DND-41 (cell line): ENCODE results near the gene EPS8L1.

ENCODE experiments used
- ATAC-seq: fragments of 200-7000 bp; cut with Tn5 transposase; 3 replicates; pipeline ENCODE4 v1.9.1; 2021; ENCODE audit warnings: low read depth; ENCODE audit not compliant: insufficient read depth
- DNase-seq: peaks from one replicate; pipeline ENCODE4 v3.0.0-alpha.2; 2020
- H2AFZ ChIP-seq: 2 replicates; pipeline ENCODE4 v1.6.0; 2012; ENCODE audit warnings: low read depth, low read length
- H3K27ac ChIP-seq: 2 replicates; pipeline ENCODE4 v1.5.1; 2012; ENCODE audit warnings: low read length, inconsistent platforms
- H3K27me3 ChIP-seq: fragments of 200-600 bp; sonication (generic); 2 replicates; pipeline ENCODE4 v1.6.0; 2012; ENCODE audit warnings: low read length, mild to moderate bottlenecking, inconsistent platforms; ENCODE audit not compliant: insufficient read depth, poor library complexity
- H3K36me3 ChIP-seq: 2 replicates; pipeline ENCODE4 v1.5.1; 2012; ENCODE audit warnings: low read length, inconsistent platforms; ENCODE audit not compliant: insufficient read depth
- H3K4me1 ChIP-seq: 2 replicates; pipeline ENCODE4 v1.5.1; 2012; ENCODE audit warnings: mild to moderate bottlenecking, low read length; ENCODE audit not compliant: insufficient read depth
- H3K4me2 ChIP-seq: 2 replicates; pipeline ENCODE4 v1.6.0; 2012; ENCODE audit warnings: mild to moderate bottlenecking, moderate library complexity, low read length, inconsistent platforms; ENCODE audit not compliant: insufficient read depth
- H3K4me3 ChIP-seq, 2 experiments: fragments of 200-600 bp in 1 of 2; shearing (Covaris generic) in 1 of 2; 2 replicates each; pipeline ENCODE4 v1.5.1; 2012 to 2016; ENCODE audit warnings: inconsistent platforms in 2 of 2, low read length in 2 of 2, mild to moderate bottlenecking in 2 of 2, low read depth in 1 of 2, moderate library complexity in 1 of 2
- H3K79me2 ChIP-seq: 2 replicates; pipeline ENCODE4 v1.6.0; 2012; ENCODE audit warnings: low read length, inconsistent platforms; ENCODE audit not compliant: insufficient read depth
- H3K9ac ChIP-seq: 2 replicates; pipeline ENCODE4 v1.6.0; 2012; ENCODE audit warnings: low read depth, mild to moderate bottlenecking, inconsistent platforms, low read length, moderate library complexity
- H3K9me3 ChIP-seq: 2 replicates; pipeline ENCODE4 v1.5.1; 2012; ENCODE audit warnings: low read length, moderate library complexity, mild to moderate bottlenecking, inconsistent platforms; ENCODE audit not compliant: insufficient read depth, severe bottlenecking
- H4K20me1 ChIP-seq: 2 replicates; pipeline ENCODE4 v1.6.0; 2012; ENCODE audit warnings: low read length; ENCODE audit not compliant: insufficient read depth
- EZH2 ChIP-seq: IDR thresholded peaks from 3 replicates; pipeline ENCODE4 v1.6.1; 2012; ENCODE audit warnings: borderline replicate concordance, low read depth, mild to moderate bottlenecking, moderate library complexity, low read length, inconsistent platforms; ENCODE audit not compliant: severe bottlenecking
- TF ChIP-seq, protein P1 (sequence below): IDR thresholded peaks from 2 replicates; pipeline ENCODE4 v1.5.1; 2012; ENCODE audit warnings: borderline replicate concordance, low read length, moderate library complexity, mild to moderate bottlenecking; ENCODE audit not compliant: poor library complexity, severe bottlenecking; ENCODE audit errors: extremely low read depth

The EPS8L1 gene

GRCh38 chr19:55109527-55110291, 34.0 kb downstream of the EPS8L1 start:
- peaks cover 7% of the 10 kb centered on the region for H3K4me1 ChIP-seq
- no peak overlapping the region for H3K9ac ChIP-seq
- DNase-seq, result no peak
- no peak for ATAC-seq
- TF ChIP-seq EZH2, result no peak
- TF ChIP-seq, protein P1, sequence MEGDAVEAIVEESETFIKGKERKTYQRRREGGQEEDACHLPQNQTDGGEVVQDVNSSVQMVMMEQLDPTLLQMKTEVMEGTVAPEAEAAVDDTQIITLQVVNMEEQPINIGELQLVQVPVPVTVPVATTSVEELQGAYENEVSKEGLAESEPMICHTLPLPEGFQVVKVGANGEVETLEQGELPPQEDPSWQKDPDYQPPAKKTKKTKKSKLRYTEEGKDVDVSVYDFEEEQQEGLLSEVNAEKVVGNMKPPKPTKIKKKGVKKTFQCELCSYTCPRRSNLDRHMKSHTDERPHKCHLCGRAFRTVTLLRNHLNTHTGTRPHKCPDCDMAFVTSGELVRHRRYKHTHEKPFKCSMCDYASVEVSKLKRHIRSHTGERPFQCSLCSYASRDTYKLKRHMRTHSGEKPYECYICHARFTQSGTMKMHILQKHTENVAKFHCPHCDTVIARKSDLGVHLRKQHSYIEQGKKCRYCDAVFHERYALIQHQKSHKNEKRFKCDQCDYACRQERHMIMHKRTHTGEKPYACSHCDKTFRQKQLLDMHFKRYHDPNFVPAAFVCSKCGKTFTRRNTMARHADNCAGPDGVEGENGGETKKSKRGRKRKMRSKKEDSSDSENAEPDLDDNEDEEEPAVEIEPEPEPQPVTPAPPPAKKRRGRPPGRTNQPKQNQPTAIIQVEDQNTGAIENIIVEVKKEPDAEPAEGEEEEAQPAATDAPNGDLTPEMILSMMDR, result no peak
- no peaks in the 10 kb centered on the region for H3K9me3 ChIP-seq
- H3K27me3 ChIP-seq, result no peaks in the 10 kb centered on the region
- no peak overlapping the region for H3K4me2 ChIP-seq
- peaks cover 62% of the 10 kb centered on the region for H3K79me2 ChIP-seq
- H3K27ac ChIP-seq, result no peak overlapping the region
- H3K4me3 ChIP-seq, result no peak overlapping the region
- peaks cover 61% of the 10 kb centered on the region for H4K20me1 ChIP-seq
- peaks cover 50% of the 10 kb centered on the region for H3K36me3 ChIP-seq
- H2AFZ ChIP-seq, result no peak overlapping the region

DNA sequence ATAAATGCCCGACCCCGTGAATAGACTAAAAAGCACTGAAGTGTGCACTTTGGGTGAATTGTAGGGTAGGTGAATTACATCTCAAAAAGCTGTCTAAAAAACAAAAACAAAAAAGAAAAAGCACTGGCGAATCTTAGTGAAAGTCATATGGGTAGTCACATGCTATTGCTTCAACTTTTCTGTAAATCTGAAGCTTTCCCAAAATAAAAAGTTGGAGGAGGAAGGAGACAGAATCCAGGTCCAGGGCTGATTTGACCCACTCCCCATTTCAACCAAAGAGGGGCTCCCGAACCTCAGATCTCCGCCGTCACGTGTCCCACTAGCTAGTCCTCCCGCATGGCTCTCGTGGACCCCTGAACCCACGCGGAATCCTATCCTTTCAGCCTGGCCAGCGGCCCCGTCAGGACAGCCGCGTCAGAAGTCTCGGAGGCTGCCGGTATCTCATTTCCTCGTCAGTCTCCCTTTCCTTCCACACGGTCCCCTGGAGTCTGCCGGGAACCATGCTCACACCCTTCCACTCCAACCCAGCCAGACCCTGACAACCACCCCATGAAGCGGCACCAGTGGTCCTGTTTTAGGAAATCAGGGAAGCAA, 35.7 kb downstream of the EPS8L1 start:
- Histone ChIP-seq H3K9me3 (no peaks in the 10 kb centered on the region), H2AFZ (no peak overlapping the region), H3K4me1 (peaks cover 23% of the 10 kb centered on the region), H3K27me3 (no peaks in the 10 kb centered on the region), H4K20me1 (peaks cover 73% of the 10 kb centered on the region), H3K4me2 (no peak overlapping the region), H3K79me2 (peaks cover 72% of the 10 kb centered on the region), H3K27ac (no peak overlapping the region), H3K36me3 (peaks cover 47% of the 10 kb centered on the region), H3K9ac (no peak overlapping the region), H3K4me3 (no peak overlapping the region)
- ATAC-seq (no peak), DNase-seq (no peak)
- TF ChIP-seq EZH2, result no peak
- TF ChIP-seq, protein P1, result no peak

DNA sequence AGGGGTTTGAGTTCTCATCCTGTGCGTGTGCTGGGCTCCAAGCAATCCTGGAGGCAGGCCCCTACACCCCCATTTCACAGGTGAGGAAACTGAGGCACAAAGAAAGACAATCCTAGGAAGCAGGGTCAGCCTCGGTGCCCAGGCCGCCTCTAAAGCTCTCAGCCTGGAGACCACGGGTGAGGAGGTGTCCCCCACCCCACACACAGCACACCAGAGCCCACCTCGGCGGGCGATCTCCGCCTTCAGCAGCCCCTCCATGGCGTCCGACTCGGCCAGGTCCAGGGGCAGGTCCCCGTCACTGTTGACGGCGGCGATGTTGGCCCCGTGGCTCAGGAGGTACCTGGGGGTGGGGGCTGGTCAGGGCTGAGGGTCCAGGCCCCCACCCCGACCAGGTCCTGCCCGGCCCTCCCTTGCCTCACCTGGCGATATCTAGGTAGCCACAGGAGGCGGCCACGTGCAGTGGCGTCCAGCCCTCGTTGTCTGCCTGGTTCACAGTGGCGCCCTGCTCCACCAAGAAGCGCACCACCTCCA, 36.6 kb downstream of the EPS8L1 start:
- peaks cover 76% of the 10 kb centered on the region for H4K20me1 ChIP-seq
- TF ChIP-seq EZH2, result no peak
- TF ChIP-seq, protein P1, result no peak
- ATAC-seq (no peak), DNase-seq (no peak)
- H3K36me3 ChIP-seq, result peaks cover 42% of the 10 kb centered on the region
- no peaks in the 10 kb centered on the region for H3K9me3 ChIP-seq
- peaks cover 24% of the 10 kb centered on the region for H3K4me1 ChIP-seq
- no peak overlapping the region for H3K4me2 ChIP-seq
- no peaks in the 10 kb centered on the region for H3K27me3 ChIP-seq
- no peak overlapping the region for H3K4me3 ChIP-seq
- no peak overlapping the region for H3K9ac ChIP-seq
- no peak overlapping the region for H3K27ac ChIP-seq
- H3K79me2 ChIP-seq, result peaks cover 77% of the 10 kb centered on the region
- no peak overlapping the region for H2AFZ ChIP-seq
